Naive thymus-derived CD8-positive, alpha-beta T cell (primary cell): ENCODE data around the gene SMIM3. TPM values are rescaled to one million over a fixed set of nuclear protein-coding genes. Genes with fewer than 3 reads are reported as not detected.
"Not testable (repeated sequence)": the region's sequence is repeated elsewhere in the genome, so short reads cannot be mapped to it uniquely, and the experiment has no call there.

Source experiments
- ATAC-seq, 2 donors: fragments of 150-1000 bp; cut with Tn5 transposase in 1 of 2; sonication (Bioruptor Pico), chemical (Tn5 transposase) in 1 of 2; 1 replicate in 1 of 2; 2 replicates in 1 of 2; pipeline ENCODE4 v1.10.0; 2021; ENCODE audit warnings: mild to moderate bottlenecking in 2 of 2, moderate library complexity in 2 of 2
- POLR2A ChIA-PET: fragments of 350-600 bp; sonication (Branson Sonifier 250); formaldehyde crosslinking; loops from one replicate; lab custom pipeline; 2021; ENCODE audit warnings: antibody characterized with exemption; lab: Charles Lee
- DNase-seq, 10 donors: peaks; one replicate each; pipeline versions ENCODE4 v3.0.0 to v3.0.0-alpha.2; 2020 to 2022
- H3K27ac Mint-ChIP-seq, 10 donors: one replicate each; pipeline ENCODE4 v1.8.0; 2020 to 2022; ENCODE audit warnings: mild to moderate bottlenecking in 10 of 10, mixed read lengths in 10 of 10, moderate library complexity in 4 of 10, inconsistent platforms in 1 of 10
- H3K27me3 Mint-ChIP-seq, 5 donors: one replicate each; pipeline ENCODE4 v1.8.0; 2021 to 2022; ENCODE audit warnings: mixed read lengths in 5 of 5
- H3K36me3 Mint-ChIP-seq, 3 donors: one replicate each; pipeline ENCODE4 v1.8.0; 2020 to 2022; ENCODE audit warnings: mixed read lengths in 3 of 3, mild to moderate bottlenecking in 2 of 3, inconsistent platforms in 1 of 3
- H3K4me1 Mint-ChIP-seq, 4 donors: one replicate each; pipeline ENCODE4 v1.8.0; 2021 to 2022; ENCODE audit warnings: mixed read lengths in 4 of 4
- H3K4me3 Mint-ChIP-seq, 10 donors: one replicate each; pipeline ENCODE4 v1.8.0; 2020 to 2022; ENCODE audit warnings: mild to moderate bottlenecking in 10 of 10, mixed read lengths in 10 of 10, moderate library complexity in 6 of 10, inconsistent platforms in 1 of 10
- H3K9me3 Mint-ChIP-seq, 9 donors: one replicate each; pipeline ENCODE4 v1.8.0; 2020 to 2022; ENCODE audit warnings: mixed read lengths in 9 of 9, mild to moderate bottlenecking in 3 of 9, inconsistent platforms in 1 of 9, moderate library complexity in 1 of 9
- polyA plus RNA-seq, 3 donors: library from polyadenylated mRNA; unstranded; fragments of 300-500 nt; fragmentation: Illumina TruSeq; gene quantifications; one replicate each; pipeline ENCODE4 v1.2.3, GENCODE V29; 2021
- total RNA-seq, 8 experiments: library from RNA in 2 of 8; stranded (reverse) in 2 of 8; gene quantifications; one replicate each; pipeline ENCODE4 v1.2.3 and lab custom pipeline; 2021 to 2026

The SMIM3 gene
- total and polyA plus RNA-seq, 5 experiments from 2014 or later = 4.1 to 12.2 (median 8.5) TPM

DNA sequence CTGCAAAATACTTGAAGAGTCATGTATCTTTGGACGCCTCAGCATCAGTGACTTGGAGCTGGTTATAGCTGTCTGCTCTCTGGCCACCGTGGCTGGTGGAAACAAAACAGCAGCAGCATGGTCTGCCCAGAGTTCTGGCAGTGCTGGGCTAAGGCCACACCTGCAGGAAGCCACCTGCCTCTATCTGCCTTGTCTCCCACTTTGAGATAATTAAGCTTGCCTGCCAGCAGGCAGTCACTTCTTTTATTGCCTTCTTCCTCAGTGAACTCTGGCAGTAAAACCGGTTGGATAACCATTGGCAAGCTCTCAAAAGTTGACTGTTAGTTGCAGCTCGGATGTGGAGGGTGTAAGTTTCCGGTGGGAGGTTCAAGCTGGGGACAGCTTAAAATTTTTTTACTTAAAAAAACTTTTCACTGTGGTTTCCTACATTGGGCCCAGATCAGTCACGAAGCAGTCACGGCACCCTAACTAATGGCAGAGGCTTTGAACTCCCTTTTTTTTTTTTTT lies 4.9 kb downstream of the SMIM3 start:
- peak overlapping the region; percentile 60 to 78 (median 74) for H3K4me3 Mint-ChIP-seq
- no peaks in the 10 kb centered on the region for H3K9me3 Mint-ChIP-seq
- H3K27ac Mint-ChIP-seq = peak overlapping the region; percentile 53 to 94 (median 88)
- peaks cover 34 to 86% (median 78%) of the 10 kb centered on the region in 4 donors for H3K4me1 Mint-ChIP-seq
- DNase-seq (peak; percentile 28 to 86 (median 70)), ATAC-seq (peak; percentile 81 to 94)
- POLR2A ChIA-PET = interaction anchor here (0.6 to 2.1 kb wide), 24 partner anchors 9 to 1976 kb away, joined by 3 to 23 read pairs (median 4); partner anchors contain the start of genes DCTN4, IRGM, RBM22 and RPS14
- H3K27me3 Mint-ChIP-seq = no peaks in the 10 kb centered on the region
- no peaks in the 10 kb centered on the region for H3K36me3 Mint-ChIP-seq

DNA sequence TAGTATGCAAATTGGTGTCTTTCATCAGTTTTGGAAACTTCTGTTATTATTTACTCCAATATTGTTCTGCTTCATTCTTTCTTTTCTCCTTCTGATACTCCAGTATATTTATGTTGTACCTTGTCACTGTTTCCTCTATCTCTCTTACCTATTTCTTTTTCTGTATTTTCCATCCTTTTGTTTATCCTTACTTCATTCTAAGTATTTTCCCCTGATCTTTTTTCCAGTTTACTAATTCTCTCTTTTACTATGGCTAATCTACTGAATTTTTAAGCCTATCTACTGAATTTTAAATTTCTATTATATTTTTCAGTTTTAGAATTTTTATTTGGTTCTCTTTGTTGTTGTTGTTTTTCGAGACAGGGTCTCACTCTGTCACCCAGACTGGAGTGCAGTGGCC lies 7.4 kb downstream of the SMIM3 start:
- Mint-ChIP-seq H3K9me3 (no peaks in the 10 kb centered on the region), H3K27me3 (no peaks in the 10 kb centered on the region), H3K4me1 (peaks cover 33 to 89% (median 80%) of the 10 kb centered on the region in 4 donors), H3K4me3 (no peak overlapping the region), H3K27ac (peak overlapping the region in 6 of 10 donors; percentile 17 to 90 (median 46)), H3K36me3 (no peaks in the 10 kb centered on the region)
- ATAC-seq (no peak), DNase-seq (no peak)
- POLR2A ChIA-PET = interaction anchor here (0.7 to 1.3 kb wide), 3 partner anchors 27 to 427 kb away, joined by 3 to 7 read pairs (median 5); partner anchors contain the start of gene DCTN4

DNA sequence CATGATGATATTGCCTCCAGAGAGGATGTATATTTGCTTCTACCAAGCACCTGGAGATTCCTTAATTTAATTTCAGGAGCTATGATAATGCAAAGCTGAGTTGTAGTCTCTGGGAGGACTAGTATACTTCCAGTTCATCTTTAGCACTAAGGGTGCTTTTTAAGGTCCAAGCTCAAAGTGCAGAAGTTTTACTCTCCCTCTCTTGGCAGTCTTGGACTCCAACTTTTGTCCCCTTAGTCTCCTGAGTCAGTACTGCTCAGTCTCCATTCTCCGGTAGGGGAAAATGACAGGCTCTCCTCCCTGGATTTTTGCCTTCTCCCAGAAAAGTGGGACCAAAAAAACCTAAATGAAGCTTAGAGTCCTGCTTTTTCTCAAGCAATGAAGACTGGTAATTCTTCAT lies 8.3 kb downstream of the SMIM3 start:
- POLR2A ChIA-PET = interaction anchor here (0.8 to 1.3 kb wide), 2 partner anchors 28 to 426 kb away, joined by 3 to 7 read pairs; partner anchors contain the start of gene DCTN4
- H3K27me3 Mint-ChIP-seq = no peaks in the 10 kb centered on the region

DNA sequence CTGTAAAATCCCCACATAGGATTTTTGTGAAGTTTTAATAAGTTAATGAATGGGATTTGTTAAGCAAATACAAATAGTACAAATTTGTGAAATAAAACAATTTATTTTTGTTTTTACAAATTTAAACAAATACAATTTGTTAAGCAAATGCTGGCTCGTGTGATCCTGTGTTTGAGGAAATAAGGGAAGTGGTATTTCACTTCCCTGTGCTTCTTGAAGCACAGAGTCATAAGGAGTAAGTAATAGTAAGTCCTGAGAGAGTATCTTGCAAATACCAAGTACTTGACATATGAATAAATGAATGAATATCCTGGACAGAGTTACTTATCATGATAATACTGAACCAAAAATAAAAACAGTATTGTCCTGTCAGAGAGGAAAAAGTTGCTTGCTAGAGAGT lies 9.1 kb downstream of the SMIM3 start:
- peaks cover 31 to 77% (median 70%) of the 10 kb centered on the region in 4 donors for H3K4me1 Mint-ChIP-seq
- ATAC-seq (no peak), DNase-seq (no peak)
- no peaks in the 10 kb centered on the region for H3K9me3 Mint-ChIP-seq
- POLR2A ChIA-PET = no interaction called here
- no peak overlapping the region for H3K4me3 Mint-ChIP-seq
- peak overlapping the region in 5 of 10 donors; percentile 15 to 79 (median 48) for H3K27ac Mint-ChIP-seq
- H3K27me3 Mint-ChIP-seq = no peaks in the 10 kb centered on the region
- no peaks in the 10 kb centered on the region for H3K36me3 Mint-ChIP-seq

More for the DNA sequence above, 8.3 kb downstream of the SMIM3 start:
- H3K4me3 Mint-ChIP-seq = peak overlapping the region in 1 of 10 donors; percentile 10
- peak overlapping the region in 4 of 10 donors; percentile 22 to 79 (median 46) for H3K27ac Mint-ChIP-seq
- ATAC-seq (no peak), DNase-seq (no peak)
- peaks cover 32 to 84% (median 78%) of the 10 kb centered on the region in 4 donors for H3K4me1 Mint-ChIP-seq
- no peaks in the 10 kb centered on the region for H3K9me3 Mint-ChIP-seq
- H3K36me3 Mint-ChIP-seq = no peaks in the 10 kb centered on the region

DNA sequence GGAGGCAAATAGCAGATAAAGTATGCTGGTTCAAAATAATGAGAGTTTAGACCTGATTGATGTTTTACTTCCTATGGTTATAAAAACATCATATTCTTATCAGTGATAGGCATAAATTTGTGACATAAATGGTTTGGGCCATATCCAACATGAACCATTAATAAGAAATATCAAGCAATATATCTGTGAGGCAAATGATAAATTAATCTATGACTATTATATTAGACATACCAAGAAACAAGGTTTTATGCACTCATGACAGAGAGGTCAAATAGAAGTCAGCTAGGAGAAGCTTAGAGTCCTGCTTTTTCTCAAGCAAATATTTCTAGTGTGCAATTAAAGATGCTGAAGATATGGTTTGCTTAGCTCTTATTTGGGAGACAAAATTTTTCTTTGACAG lies 10.4 kb downstream of the SMIM3 start:
- H3K27ac Mint-ChIP-seq = peak overlapping the region in 5 of 10 donors; percentile 4 to 81 (median 31)

DNA sequence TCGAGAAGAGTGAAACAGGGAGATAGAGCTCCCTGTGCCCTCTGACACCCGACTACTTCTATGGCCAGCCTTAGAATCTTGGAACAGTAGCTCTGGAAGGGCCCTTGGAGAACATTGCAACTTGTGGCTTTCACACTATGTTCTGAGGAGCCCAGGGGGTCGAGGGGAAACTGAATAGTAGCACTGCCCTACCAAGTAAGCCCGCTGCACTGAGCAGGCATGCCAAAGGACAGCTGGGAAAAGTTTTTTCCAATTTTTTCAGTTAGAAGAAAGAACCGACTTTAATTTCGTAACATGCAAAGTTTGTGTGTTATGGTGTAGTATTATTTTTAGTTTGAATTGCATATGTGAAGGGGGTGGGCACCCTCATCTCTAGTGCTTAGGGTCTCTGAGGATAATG lies 10.9 kb downstream of the SMIM3 start:
- Mint-ChIP-seq H3K27ac (peak overlapping the region in 8 of 10 donors; percentile 41 to 95 (median 86)), H3K4me1 (peaks cover 21 to 62% (median 52%) of the 10 kb centered on the region in 4 donors), H3K27me3 (no peaks in the 10 kb centered on the region), H3K9me3 (no peaks in the 10 kb centered on the region), H3K4me3 (peak overlapping the region in 6 of 10 donors; percentile 20 to 78 (median 64)), H3K36me3 (no peaks in the 10 kb centered on the region)
- no peak for ATAC-seq
- POLR2A ChIA-PET = interaction anchor here (1.6 kb wide), 1 partner anchor 31 kb away, joined by 6 read pairs; the partner anchor contains the start of gene DCTN4
- DNase-seq = no peak

More for the DNA sequence above, 10.4 kb downstream of the SMIM3 start:
- no peak for DNase-seq
- Mint-ChIP-seq H3K9me3 (no peaks in the 10 kb centered on the region), H3K4me1 (peaks cover 24 to 66% (median 57%) of the 10 kb centered on the region in 4 donors), H3K27me3 (no peaks in the 10 kb centered on the region), H3K36me3 (no peaks in the 10 kb centered on the region), H3K4me3 (peak overlapping the region in 1 of 10 donors; percentile 60)
- no peak for ATAC-seq
- POLR2A ChIA-PET = interaction anchor here (1.4 to 1.6 kb wide), 2 partner anchors 10 to 31 kb away, joined by 6 to 10 read pairs; partner anchors contain the start of genes DCTN4 and SMIM3

DNA sequence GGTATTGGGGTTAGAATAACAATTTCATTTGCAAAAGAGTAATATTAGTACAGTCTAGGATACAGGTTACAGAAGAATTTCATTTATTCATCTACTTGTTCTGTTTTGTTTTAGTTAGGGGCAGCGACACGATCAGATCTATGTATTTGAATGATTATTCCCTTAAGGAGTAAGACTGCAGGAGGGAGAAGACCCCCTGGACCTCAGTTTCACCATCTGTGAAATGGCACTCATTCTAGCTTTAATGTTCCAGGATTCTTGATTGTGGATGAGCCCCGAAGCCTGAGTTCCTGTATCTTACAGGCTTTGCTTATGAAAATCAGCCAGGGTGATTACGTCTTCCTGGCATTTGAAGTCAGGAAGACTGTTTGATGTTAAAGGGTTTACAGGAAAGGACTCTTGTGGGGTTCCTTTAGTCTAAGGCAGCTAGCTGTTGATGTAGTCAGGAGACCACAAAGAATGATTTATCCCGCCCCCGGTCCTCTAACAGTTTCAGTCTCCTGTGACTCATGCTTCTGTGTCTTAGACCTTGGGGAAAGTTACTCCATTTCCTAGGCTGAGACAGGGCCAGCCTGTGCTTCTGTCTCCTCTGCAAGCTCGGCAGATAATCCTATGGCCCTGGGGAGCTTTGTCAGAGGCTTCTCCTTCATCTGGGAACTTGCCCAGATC lies 11.5 kb downstream of the SMIM3 start:
- H3K36me3 Mint-ChIP-seq = no peaks in the 10 kb centered on the region
- DNase-seq (peak; percentile 11 to 72 (median 53)), ATAC-seq (peak; percentile 99)
- POLR2A ChIA-PET = interaction anchor here (1.6 kb wide), 1 partner anchor 32 kb away, joined by 6 read pairs; the partner anchor contains the start of gene DCTN4
- H3K4me1 Mint-ChIP-seq = peaks cover 19 to 57% (median 48%) of the 10 kb centered on the region in 4 donors
- peak overlapping the region; percentile 20 to 80 (median 64) for H3K4me3 Mint-ChIP-seq
- no peaks in the 10 kb centered on the region for H3K27me3 Mint-ChIP-seq
- no peaks in the 10 kb centered on the region for H3K9me3 Mint-ChIP-seq
- H3K27ac Mint-ChIP-seq = peak overlapping the region; percentile 41 to 95 (median 84)

DNA sequence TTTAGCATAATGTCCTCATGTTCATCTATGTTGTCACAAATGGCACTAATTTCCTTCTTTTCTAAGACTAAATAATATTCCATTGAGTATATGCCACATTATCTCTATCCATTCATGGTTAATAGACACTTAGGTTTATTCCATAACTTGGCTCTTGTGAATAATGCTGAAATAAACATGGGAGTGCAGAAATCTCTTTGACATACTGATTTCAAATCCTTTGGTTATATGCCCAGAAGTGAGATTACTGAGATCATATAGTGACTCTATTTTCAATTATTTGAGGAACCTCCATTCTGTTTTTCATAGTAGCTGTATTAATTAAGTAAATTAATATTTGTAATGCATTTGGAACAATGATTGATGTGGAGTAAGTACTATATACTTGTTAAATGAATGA lies 13.0 kb downstream of the SMIM3 start:
- H3K36me3 Mint-ChIP-seq = peaks cover 0 to 3% (median 0%) of the 10 kb centered on the region in 3 donors
- ATAC-seq = no peak
- H3K27me3 Mint-ChIP-seq = no peaks in the 10 kb centered on the region
- peak overlapping the region in 3 of 10 donors; percentile 61 to 95 (median 81) for H3K27ac Mint-ChIP-seq
- peaks cover 15 to 48% (median 39%) of the 10 kb centered on the region in 4 donors for H3K4me1 Mint-ChIP-seq
- no peaks in the 10 kb centered on the region for H3K9me3 Mint-ChIP-seq
- H3K4me3 Mint-ChIP-seq = peak overlapping the region in 2 of 10 donors; percentile 36 to 60
- DNase-seq = no peak
- POLR2A ChIA-PET = no interaction called here

DNA sequence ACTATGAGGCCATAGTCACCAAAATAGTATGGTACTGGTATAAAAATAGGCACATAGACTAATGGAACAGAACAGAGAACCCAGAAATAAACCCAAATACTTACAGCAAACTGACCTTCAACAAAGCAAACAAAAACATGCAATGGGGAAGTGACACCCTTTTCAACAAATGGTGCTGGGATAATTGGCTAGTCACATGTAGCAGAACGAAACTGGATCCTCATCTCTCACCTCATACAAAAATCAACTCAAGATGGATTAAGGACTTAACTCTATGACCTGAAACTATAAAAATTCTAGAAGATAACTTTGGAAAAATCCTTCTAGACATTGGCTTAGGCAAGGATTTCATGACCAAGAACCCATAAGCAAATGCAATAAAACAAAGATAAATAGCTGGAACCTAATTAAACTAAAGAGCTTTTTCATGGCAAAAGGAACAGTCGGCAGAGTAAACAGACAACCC lies 14.9 kb downstream of the SMIM3 start:
- ATAC-seq, H3K4me3 Mint-ChIP-seq, H3K27me3 Mint-ChIP-seq, H3K36me3 Mint-ChIP-seq, POLR2A ChIA-PET, H3K9me3 Mint-ChIP-seq, DNase-seq: not testable (repeated sequence)
- peak overlapping the region in 2 of 10 donors; percentile 27 to 45 for H3K27ac Mint-ChIP-seq
- peaks cover 15 to 33% (median 30%) of the 10 kb centered on the region in 4 donors for H3K4me1 Mint-ChIP-seq

DNA sequence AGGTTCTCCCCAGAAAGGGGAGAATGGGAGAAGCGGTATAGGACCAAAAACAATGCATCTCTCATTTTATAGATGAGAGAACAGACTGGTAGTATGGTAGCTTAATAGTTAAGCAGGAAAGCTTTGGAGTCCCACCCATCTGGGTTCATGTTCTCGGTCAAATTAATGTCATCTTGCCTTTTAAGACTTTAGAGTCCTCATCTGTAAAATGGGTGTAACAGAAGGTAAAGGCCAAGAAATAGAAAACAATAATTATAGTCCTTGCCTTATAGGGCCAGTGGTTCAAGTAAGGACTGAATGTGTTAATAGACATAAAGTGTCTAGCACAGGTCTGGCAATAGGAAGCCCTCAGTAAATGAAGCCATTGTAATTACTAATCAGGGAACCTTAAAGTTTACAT lies 16.4 kb downstream of the SMIM3 start:
- POLR2A ChIA-PET = no interaction called here
- Mint-ChIP-seq H3K9me3 (no peaks in the 10 kb centered on the region), H3K4me3 (no peak overlapping the region), H3K27me3 (no peaks in the 10 kb centered on the region), H3K36me3 (peaks cover 0 to 5% (median 0%) of the 10 kb centered on the region in 3 donors), H3K4me1 (peaks cover 10 to 18% (median 16%) of the 10 kb centered on the region in 4 donors), H3K27ac (no peak overlapping the region)
- DNase-seq (no peak), ATAC-seq (no peak)

DNA sequence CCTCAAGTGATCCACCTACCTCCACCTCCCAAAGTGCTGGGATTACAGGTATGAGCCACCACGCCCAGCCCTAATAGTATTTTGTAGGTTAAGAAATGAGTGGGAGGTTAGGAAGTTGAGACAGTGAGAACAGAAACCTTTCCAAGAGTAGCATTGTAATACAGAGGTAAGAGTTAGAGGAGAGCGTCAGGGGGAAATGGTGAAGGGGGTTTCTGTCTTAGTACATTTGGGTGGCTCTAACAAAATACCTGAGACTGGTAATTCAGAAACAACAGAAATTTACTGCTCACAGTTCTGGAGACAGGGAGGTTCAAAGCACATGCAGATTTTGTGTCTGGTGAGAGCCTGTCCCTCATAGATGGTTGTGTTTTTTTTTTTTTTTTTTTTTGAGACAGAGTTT lies 18.8 kb downstream of the SMIM3 start:
- H3K36me3 Mint-ChIP-seq = peaks cover 0 to 5% (median 0%) of the 10 kb centered on the region in 3 donors
- H3K27ac Mint-ChIP-seq = peak overlapping the region in 2 of 10 donors; percentile 8 to 52
- no peak for ATAC-seq
- no peak overlapping the region for H3K4me3 Mint-ChIP-seq
- H3K9me3 Mint-ChIP-seq = no peaks in the 10 kb centered on the region
- H3K27me3 Mint-ChIP-seq = no peaks in the 10 kb centered on the region
- POLR2A ChIA-PET = no interaction called here
- H3K4me1 Mint-ChIP-seq = peaks cover 3 to 11% (median 7%) of the 10 kb centered on the region in 4 donors
- DNase-seq = no peak

DNA sequence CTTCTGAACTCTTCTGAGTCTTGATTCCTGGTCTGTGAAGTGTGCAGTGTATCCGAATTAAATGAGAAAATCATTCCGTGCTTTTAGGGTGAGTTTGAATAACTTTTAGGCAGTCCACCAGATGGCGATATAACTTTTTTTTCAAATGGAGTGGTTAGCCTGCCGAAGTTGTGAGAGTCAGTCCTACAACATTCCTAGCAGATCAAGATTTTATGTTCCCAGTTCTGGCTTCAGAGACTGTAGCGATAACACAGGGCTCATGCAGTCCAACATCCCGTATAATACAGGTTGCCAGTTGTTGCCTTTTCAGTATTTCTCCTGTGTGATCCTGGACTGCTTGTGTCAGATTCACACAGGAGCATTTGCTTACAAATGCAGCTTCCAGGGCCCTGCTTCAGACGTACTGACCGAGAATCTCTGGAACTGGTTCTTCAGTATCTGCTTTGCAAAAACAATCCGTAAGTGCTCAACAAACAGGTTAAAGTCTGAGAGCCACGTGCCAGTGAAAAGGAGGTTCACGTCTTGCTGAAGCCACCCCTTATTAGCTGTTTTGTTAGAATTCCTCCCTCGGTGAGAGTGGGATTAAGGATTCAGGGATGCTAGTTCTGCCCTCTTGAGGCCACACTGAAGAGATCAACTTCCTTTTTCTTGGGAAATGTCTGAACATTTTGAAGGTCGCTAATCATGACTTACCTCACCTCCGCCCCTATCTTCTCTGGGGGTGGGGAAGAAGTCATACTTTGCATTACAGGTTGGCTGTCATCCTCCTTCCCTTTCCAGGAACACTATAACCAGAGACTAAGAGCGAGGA lies 22.8 kb downstream of the SMIM3 start:
- Mint-ChIP-seq H3K4me3 (no peak overlapping the region), H3K27me3 (peaks cover 0 to 17% (median 0%) of the 10 kb centered on the region in 5 donors), H3K4me1 (peaks cover 3 to 8% (median 7%) of the 10 kb centered on the region in 4 donors), H3K9me3 (peaks cover 0 to 3% (median 0%) of the 10 kb centered on the region in 9 donors), H3K36me3 (peaks cover 0 to 5% (median 4%) of the 10 kb centered on the region in 3 donors), H3K27ac (peak overlapping the region in 2 of 10 donors; percentile 35 to 45)
- DNase-seq (peak in 3 of 10 donors; percentile 54 to 56 (median 55)), ATAC-seq (peak; percentile 48 to 64)
- POLR2A ChIA-PET = interaction anchor here (0.7 to 2.1 kb wide), 2 partner anchors 17 to 45 kb away, joined by 5 to 11 read pairs; partner anchors contain the start of gene IRGM
